Stimulated activated naive CD8-positive, alpha-beta T cell treated with anti-CD3 and anti-CD28 coated beads, Interleukin-15, Interleukin-2, amounts not matched to agents 100 U/mL and 50 U/mL, for 24 hours (primary cell): ENCODE measurements around the gene LYZ.
"Not testable (repeated sequence)": the region's sequence is repeated elsewhere in the genome, so short reads cannot be mapped to it uniquely, and the experiment has no call there.

Experiments used
- ATAC-seq: fragments of 150-1000 bp; cut with Tn5 transposase; one replicate; pipeline ENCODE4 v1.10.0; 2021
- DNase-seq: peaks from one replicate; pipeline ENCODE4 v3.0.0; 2021

Gene LYZ

GRCh38 chr12:69348162-69348938 is at the start of gene LYZ:
LYZ (plus strand) TSS chr12:69348381; CDS start chr12:69348409, 28 bp downstream.
- DNase-seq, result no peak
- ATAC-seq, result no peak

DNA sequence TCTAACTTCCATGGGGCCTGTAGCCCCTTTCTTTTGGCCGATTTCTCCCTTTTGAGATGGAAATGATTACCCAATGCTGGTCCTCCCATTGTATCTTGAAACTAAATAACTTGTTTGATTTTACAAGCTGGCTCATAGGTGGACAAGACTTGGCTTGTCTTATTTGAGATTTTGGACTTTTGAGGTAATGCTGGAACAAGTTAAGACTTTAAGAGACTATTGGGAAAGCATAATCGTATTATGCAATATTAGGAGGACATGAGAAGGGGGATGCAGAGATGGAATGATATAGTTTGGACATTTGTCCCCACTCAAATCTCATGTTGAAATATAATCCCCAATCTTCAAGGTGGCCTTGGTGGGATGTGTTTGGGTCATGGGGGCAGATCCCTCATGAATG is 49.2 kb upstream of the LYZ start:
- ATAC-seq (no peak), DNase-seq (no peak)

- ATAC-seq (no peak), DNase-seq (no peak)
Observed at GRCh38 chr12:69304284-69304683, 43.9 kb upstream of the LYZ start.

DNA sequence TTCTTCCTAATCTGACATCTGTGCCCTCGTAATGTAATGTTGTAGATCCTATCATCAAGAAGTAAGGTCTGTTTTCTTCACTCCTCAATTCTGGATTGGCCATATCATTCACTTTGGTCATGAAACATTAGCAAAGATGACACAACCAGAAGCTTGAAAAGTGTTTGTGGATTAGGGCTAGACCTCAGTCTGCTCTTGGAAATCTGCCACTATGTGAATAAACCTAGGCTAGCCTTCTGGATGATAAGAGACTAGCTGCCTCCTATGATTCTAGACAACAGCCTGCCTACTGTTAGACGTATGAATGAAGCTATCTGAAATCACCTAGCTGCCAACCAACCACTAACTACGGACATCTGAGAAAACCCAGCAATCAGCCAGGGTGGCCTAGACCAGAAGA is 38.7 kb upstream of the LYZ start:
- no peak for DNase-seq
- no peak for ATAC-seq

DNA sequence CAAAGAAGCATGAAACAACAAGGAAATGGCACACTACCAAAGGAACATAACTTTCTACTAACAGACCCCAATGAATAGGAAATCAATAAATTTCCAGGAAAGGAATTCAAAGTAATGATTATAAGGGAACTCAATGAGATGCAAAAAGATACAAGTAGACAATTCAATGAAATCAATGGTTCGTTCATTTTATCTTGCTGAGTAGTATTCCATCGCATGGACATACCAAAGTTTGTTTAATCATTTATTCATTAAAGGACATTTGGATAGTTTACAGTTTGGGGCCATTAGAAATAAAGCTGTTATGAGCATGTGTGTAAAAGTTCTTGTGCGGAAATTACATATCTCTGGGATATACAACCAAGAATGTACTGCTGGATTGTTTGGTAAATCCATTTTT is 35.0 kb upstream of the LYZ start:
- ATAC-seq (no peak), DNase-seq (no peak)

DNA sequence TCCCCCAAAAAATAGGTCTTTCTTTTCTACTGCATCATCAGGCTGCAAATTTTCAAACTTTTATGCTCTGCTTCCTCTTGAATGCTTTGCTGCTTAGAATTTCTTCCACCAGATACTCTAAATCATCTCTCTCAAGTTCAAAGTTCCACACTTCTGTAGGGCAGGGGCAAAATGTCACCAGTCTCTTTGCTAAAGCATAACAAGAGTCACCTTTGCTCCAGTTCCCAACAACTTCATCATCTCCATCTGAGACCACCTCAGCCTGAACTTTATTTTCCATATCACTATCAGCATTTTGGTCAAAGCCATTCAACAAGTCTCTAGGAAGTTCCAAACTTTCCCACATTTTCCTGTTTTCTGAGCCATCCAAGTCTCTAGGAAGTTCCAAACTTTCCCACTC is 31.4 kb upstream of the LYZ start:
- DNase-seq, ATAC-seq: not testable (repeated sequence)

- not testable (repeated sequence) for ATAC-seq
Observed at GRCh38 chr12:69317233-69317632, 30.9 kb upstream of the LYZ start.

GRCh38 chr12:69318225-69318624 is 30.0 kb upstream of the LYZ start:
- DNase-seq, result no peak
- ATAC-seq, result no peak

More at GRCh38 chr12:69317233-69317632, 30.9 kb upstream of the LYZ start:
- DNase-seq, result not testable (repeated sequence)

- no peak for DNase-seq
Observed at GRCh38 chr12:69321351-69321750, 26.8 kb upstream of the LYZ start.

GRCh38 chr12:69324797-69325466 is 23.2 kb upstream of the LYZ start:
- DNase-seq (no peak), ATAC-seq (peak; percentile 57)

More at GRCh38 chr12:69321351-69321750, 26.8 kb upstream of the LYZ start:
- ATAC-seq, result no peak

DNA sequence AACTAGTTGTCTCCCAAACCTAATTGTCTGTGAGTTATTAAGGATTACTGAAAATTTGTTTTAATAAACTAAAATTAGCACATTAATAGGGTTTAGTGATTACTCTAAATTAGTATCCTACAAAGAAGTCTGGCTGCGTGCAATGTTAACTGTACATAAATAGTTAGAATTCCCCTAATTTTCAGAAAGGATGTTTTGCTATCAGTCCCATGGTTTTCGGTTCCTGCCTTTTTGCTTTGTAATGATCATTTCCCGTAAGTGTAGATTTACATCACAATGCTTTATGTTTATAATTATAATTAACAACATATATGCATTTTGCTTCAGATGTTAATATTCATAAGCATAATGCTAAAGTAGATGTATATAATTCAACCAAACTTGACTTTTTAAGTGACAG is 19.8 kb upstream of the LYZ start:
- no peak for DNase-seq
- ATAC-seq, result no peak

- DNase-seq (no peak), ATAC-seq (peak; percentile 34)
Observed at GRCh38 chr12:69329669-69330428, 18.3 kb upstream of the LYZ start.

DNA sequence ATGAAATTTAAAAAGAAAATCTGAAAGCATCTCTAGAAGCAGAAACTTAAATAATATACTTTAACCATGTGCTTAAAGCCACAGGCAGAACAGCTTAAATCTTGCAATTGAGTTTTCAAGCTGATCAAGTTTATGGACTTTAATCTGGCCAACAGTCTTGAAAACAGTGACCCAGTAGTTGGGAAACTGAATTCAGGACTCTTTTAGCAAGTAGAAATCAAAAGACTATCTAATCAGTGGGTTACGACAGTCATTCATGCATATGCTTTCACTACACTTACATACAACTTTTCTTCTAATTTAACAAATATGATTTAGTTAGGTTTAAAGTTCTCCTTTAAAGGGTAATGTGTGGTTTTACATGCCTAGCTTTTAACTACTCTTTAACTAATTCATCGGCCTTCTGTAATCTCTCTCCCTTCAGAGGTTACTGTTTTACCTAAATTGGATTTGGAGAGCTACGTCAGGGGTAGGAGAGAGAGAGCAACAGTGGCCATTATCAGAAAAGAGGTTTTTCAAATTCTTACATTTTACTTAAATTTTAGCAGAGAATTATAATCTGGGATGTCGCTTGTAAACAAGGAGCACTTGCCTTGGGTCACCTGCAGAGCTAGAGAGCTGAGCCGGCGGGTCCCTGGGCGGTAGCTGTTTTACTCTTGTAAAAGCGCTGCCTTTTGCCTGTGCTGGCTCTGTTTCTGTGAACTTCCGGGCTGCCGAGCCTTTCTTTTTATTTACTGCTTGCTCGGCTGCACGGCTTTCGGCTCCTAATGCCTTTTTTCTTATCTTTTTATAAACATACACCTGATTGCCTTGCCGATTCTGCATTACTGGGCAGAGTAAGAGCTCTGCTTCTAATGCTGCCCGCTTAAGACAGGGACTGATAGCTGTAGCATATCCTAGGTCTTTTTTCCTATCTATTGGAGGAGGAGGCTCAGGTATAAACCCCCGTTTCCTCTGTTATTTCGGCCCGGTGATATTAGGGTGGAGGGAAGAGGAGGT is 17.4 kb upstream of the LYZ start:
- peak; percentile 59 for DNase-seq
- ATAC-seq, result peak; percentile 44

GRCh38 chr12:69331519-69331908 is 16.7 kb upstream of the LYZ start:
- DNase-seq, result no peak
- ATAC-seq, result no peak

DNA sequence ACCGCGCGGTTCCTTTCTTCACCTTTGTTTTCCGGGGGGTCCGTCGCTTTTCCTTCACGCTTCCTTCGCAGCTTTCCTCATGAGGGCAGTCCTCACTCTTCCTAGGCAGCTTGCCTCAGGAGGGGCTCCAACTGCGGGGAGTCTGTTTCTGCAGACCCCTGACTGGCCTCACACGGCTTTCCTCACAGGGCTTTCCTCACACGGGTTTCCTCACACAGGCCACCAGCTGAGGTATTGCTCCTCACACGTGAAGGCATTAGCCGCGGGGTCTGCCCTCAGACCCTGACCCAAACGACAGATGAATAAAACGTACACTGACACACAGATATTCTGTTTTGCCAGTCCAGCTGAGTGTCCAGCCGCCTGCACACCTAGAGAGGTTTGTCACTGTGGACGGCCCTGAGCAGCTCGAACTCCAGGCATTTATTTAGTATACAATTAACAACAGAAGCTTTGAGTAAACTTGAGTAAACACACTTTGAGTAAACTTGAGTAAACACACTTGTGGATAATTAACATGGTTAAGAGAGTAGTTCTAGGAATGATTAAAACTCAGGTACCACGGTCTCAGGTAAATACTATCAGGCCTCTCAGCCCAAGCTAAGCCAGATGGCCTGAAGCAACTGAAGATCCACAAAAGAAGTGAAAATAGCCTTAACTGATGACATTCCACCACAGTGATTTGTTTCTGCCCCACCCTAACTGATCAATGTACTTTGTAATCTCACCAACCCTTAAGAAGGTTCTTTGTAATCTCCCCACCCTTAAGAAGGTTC is 16.1 kb upstream of the LYZ start:
- ATAC-seq (no peak), DNase-seq (no peak)

- DNase-seq, result no peak
- no peak for ATAC-seq
Observed at GRCh38 chr12:69332815-69333358, 15.3 kb upstream of the LYZ start.

GRCh38 chr12:69334158-69334557 is 14.0 kb upstream of the LYZ start:
- DNase-seq (no peak), ATAC-seq (no peak)

DNA sequence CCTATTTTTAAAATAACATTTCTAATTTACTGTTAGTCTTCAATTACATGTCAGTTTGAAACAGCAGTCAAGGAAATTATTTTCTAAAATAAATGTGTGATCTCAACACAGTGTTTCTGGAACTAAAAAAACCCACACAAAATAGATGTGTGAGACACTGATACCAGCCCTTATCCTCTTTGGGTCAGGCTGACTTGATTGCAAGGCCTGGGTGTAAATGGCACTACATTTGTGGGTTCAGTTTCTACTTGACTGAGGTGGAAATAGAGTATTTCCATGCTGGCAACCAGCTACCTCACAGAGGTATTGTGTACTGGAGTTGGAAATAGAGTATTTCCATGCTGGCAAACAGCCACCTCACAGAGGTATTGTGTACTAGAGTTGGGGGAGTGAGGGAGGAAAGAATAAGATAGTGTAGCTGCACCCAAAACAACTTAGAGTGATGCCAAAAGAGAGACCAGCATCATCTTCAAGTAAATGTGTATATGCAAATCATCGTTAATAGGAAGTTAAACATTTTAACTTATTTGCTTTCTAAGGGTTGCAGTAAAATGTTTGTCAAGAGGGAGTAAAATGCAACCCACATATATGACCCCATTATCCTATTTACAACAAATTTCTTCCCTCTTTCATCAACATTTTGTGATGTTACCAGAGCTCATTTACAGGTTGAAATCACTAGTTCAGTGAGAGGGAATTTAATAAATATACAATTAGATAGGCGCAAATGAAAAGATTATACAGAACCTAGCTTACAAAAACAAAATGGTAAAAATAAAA is 10.7 kb upstream of the LYZ start:
- DNase-seq (no peak), ATAC-seq (peak; percentile 33)

DNA sequence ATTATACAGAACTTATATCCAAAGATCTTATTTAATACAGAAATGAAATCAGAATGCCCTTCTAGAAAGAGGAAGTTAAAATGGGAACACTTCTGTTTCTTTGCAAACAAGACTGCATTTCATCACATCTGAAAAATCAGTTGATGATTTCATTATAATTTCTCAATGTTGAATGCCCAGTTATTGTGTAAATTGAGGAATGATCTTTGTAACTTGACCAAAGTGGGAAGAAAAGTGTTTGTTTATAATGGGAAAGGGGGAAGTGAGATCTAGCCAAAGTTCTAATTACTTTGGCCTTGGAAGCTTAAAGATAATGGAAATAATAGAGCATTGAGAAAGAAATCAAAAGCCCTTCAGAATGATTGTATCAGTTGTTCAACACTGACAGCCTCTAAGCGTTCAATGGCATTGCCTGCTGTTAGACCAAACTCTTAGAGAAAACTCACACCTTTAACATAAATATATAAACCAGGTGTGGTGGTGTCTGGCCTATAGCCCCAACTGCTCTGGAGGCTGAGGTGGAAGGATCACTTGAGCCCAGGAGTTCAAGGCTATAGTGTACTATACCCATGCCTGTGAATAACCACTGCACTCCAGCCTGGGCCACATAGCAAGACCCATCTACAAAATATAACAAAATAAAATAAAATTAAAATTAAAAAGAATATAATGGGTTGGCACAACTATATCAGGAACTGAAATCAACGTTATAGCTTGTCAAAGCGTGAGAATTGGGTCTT is 9.9 kb upstream of the LYZ start:
- ATAC-seq, result no peak
- no peak for DNase-seq
